NCI-H2196 (cell line): ENCODE results near the gene KIFC1.
A peak's percentile ranks its signal among the peaks of the same experiment; 100 is the strongest.

Experiments
- DNase-seq: peaks from one replicate; lab custom pipeline; 2025; ENCODE audit not compliant: unreplicated experiment; lab: John Stamatoyannopoulos, UW

The KIFC1 gene

GRCh38 chr6:33410050-33410710, 18.6 kb downstream of the KIFC1 start:
- peak; percentile 99 for DNase-seq

GRCh38 chr6:33410711-33411631, 19.3 kb downstream of the KIFC1 start, which contains the start of gene PHF1:
Gene PHF1 (plus strand): TSS chr6:33411014. CDS start chr6:33412264, 1,250 bp downstream.
- peak; percentile 76 for DNase-seq

GRCh38 chr6:33411632-33412005, 20.0 kb downstream of the KIFC1 start:
- no peak for DNase-seq

GRCh38 chr6:33412140-33413009, 20.8 kb downstream of the KIFC1 start:
- no peak for DNase-seq

- no peak for DNase-seq
Measured at GRCh38 chr6:33413241-33414120, 21.9 kb downstream of the KIFC1 start.

GRCh38 chr6:33414592-33415271, 23.1 kb downstream of the KIFC1 start:
- DNase-seq, result no peak

- DNase-seq, result no peak
Measured at GRCh38 chr6:33415831-33416230, 24.2 kb downstream of the KIFC1 start.

- DNase-seq, result no peak
Measured at GRCh38 chr6:33416386-33417127, 24.9 kb downstream of the KIFC1 start.

GRCh38 chr6:33417128-33417902, 25.7 kb downstream of the KIFC1 start:
- DNase-seq, result no peak

GRCh38 chr6:33417903-33418689, 26.5 kb downstream of the KIFC1 start, which contains the start of gene CUTA:
Gene CUTA (minus strand): TSS chr6:33418107. CDS start chr6:33418000, 107 bp downstream.
- peak; percentile 99 for DNase-seq

GRCh38 chr6:33418690-33419291, 27.2 kb downstream of the KIFC1 start:
- no peak for DNase-seq

- peak; percentile 23 for DNase-seq
Measured at GRCh38 chr6:33419580-33420490, 28.2 kb downstream of the KIFC1 start, which contains the start of gene SYNGAP1. Gene SYNGAP1 (plus strand): TSS chr6:33420065. CDS start chr6:33420265, 200 bp downstream.

GRCh38 chr6:33420491-33421343, 29.1 kb downstream of the KIFC1 start:
- peak; percentile 15 for DNase-seq

- DNase-seq, result no peak
Measured at GRCh38 chr6:33421344-33421643, 29.7 kb downstream of the KIFC1 start.

GRCh38 chr6:33423777-33424176, 32.2 kb downstream of the KIFC1 start:
- no peak for DNase-seq
